Astrocyte of the spinal cord (primary cell): ENCODE measurements around the gene BCAS3.
"Not testable (repeated sequence)": the region's sequence is repeated elsewhere in the genome, so short reads cannot be mapped to it uniquely, and the experiment has no call there.

Source experiments
- DNase-seq: peaks from one replicate; pipeline ENCODE4 v3.0.0; 2011; ENCODE audit warnings: low read depth, low spot score
- H3K4me3 ChIP-seq: 2 replicates; pipeline ENCODE4 v1.5.1; 2011; ENCODE audit warnings: low read depth, mild to moderate bottlenecking, low read length, moderate library complexity
- CTCF ChIP-seq: IDR thresholded peaks from 2 replicates; pipeline ENCODE4 v1.5.1; 2012; ENCODE audit warnings: low read depth, mild to moderate bottlenecking, low read length, inconsistent platforms
- in situ Hi-C: cut with HindIII; loops from 2 replicates; pipeline ENCODE4 v1.10.0; 2017; ENCODE audit warnings: low sequenced_read_pairs

BCAS3 gene

GRCh38 chr17:61436273-61436672 lies 758.6 kb downstream of the BCAS3 start:
- TF ChIP-seq CTCF, result no peak
- H3K4me3 ChIP-seq, result no peak overlapping the region
- in situ Hi-C loops, result no loop called here
- no peak for DNase-seq

GRCh38 chr17:61436995-61437704 lies 759.5 kb downstream of the BCAS3 start:
- no peak for TF ChIP-seq CTCF
- no peak overlapping the region for H3K4me3 ChIP-seq
- DNase-seq, result no peak
- in situ Hi-C loops, result no loop called here

GRCh38 chr17:61440697-61441096 lies 763.0 kb downstream of the BCAS3 start:
- no peak for DNase-seq
- no peak for TF ChIP-seq CTCF
- no peak overlapping the region for H3K4me3 ChIP-seq
- in situ Hi-C loops, result no loop called here

- in situ Hi-C loops, DNase-seq, H3K4me3 ChIP-seq: not testable (repeated sequence)
Observed at GRCh38 chr17:61441507-61441906, 763.9 kb downstream of the BCAS3 start.

- no peak for DNase-seq
- no peak for TF ChIP-seq CTCF
- in situ Hi-C loops, result no loop called here
- H3K4me3 ChIP-seq, result no peak overlapping the region
Observed at GRCh38 chr17:61442136-61442775, 764.6 kb downstream of the BCAS3 start.
